GM12878 (cell line): ENCODE data around the gene TCF7L2. TPM values are rescaled to one million over a fixed set of nuclear protein-coding genes. Genes with fewer than 3 reads are reported as not detected.

Source experiments
- ATAC-seq: fragments of 200-7000 bp; cut with Tn5 transposase; 3 replicates; pipeline ENCODE4 v1.9.1; 2020; ENCODE audit warnings: mild to moderate bottlenecking, moderate library complexity
- BruUV-seq: library from RNA; stranded (reverse); fragments of 400-500 nt; replicated peaks from 2 replicates; lab custom pipeline; 2021; lab: Mats Ljungman, UMichigan
- CTCF ChIA-PET: fragments of 300-600 bp; sonication (Branson Sonifier 250); formaldehyde crosslinking; extraction: SDS; loops from one replicate; lab custom pipeline; 2021; ENCODE audit warnings: inconsistent platforms; lab: Yijun Ruan, JAX
- POLR2A ChIA-PET: fragments of 350-600 bp; formaldehyde crosslinking; extraction: SDS; loops from one replicate; lab custom pipeline; 2021; ENCODE audit warnings: inconsistent platforms; lab: Charles Lee
- RAD21 ChIA-PET: fragments of 300-600 bp; sonication (Branson Sonifier 250); formaldehyde crosslinking; loops from one replicate; lab custom pipeline; 2023; ENCODE audit warnings: antibody characterized with exemption; ENCODE audit not compliant: unreplicated experiment; lab: Charles Lee
- SMC1A ChIA-PET: fragments of 300-600 bp; sonication (Branson Sonifier 250); formaldehyde crosslinking; loops from one replicate; lab custom pipeline; 2023; ENCODE audit not compliant: unreplicated experiment, uncharacterized antibody; lab: Charles Lee
- DNase-seq: peaks from one replicate; pipeline ENCODE4 v3.0.0-alpha.2; 2011; ENCODE audit warnings: low read depth, low spot score
- FAIRE-seq: peaks from 3 replicates; lab custom pipeline; 2011; peaks lifted over from hg19 to GRCh38; lab: Jason Lieb, UNC
- H2AFZ ChIP-seq: 2 replicates; pipeline ENCODE4 v1.6.0; 2011; ENCODE audit warnings: low read depth, low read length, control low read depth; ENCODE audit not compliant: control insufficient read depth
- H3K27ac ChIP-seq: 2 replicates; pipeline ENCODE4 v1.5.1; 2011; ENCODE audit warnings: control low read depth; ENCODE audit not compliant: control insufficient read depth, insufficient read depth
- H3K27me3 ChIP-seq, 2 experiments: replicated peaks in 1 of 2; 2 replicates each; pipeline versions ENCODE4 v1.6.0 to v1.6.1; 2011; ENCODE audit warnings: low read length in 1 of 2; ENCODE audit not compliant: control insufficient read depth in 2 of 2, insufficient read depth in 2 of 2
- H3K36me3 ChIP-seq, 2 experiments: 2 replicates each; pipeline ENCODE4 v1.5.1; 2011; ENCODE audit warnings: low read length in 1 of 2; ENCODE audit not compliant: control insufficient read depth in 2 of 2, insufficient read depth in 2 of 2
- H3K4me1 ChIP-seq: 2 replicates; pipeline ENCODE4 v1.6.1; 2011; ENCODE audit warnings: mild to moderate bottlenecking, low read length, moderate library complexity, mixed read lengths; ENCODE audit not compliant: control insufficient read depth, insufficient read depth
- H3K4me2 ChIP-seq: 2 replicates; pipeline ENCODE4 v1.6.0; 2011; ENCODE audit warnings: control low read depth; ENCODE audit not compliant: control insufficient read depth, insufficient read depth
- H3K4me3 ChIP-seq: fragments of 200-600 bp; sonication (generic); 2 replicates; pipeline ENCODE4 v1.5.1; 2016
- H3K79me2 ChIP-seq: 2 replicates; pipeline ENCODE4 v1.6.0; 2011; ENCODE audit warnings: low read length; ENCODE audit not compliant: control insufficient read depth, insufficient read depth
- H3K9ac ChIP-seq: 2 replicates; pipeline ENCODE4 v1.8.0; 2011; ENCODE audit warnings: low read length, control low read depth, mixed read lengths; ENCODE audit not compliant: control insufficient read depth, insufficient read depth
- H3K9me3 ChIP-seq: replicated peaks from 3 replicates; pipeline ENCODE4 v1.5.1; 2011; ENCODE audit warnings: mild to moderate bottlenecking, low read length; ENCODE audit not compliant: control insufficient read depth, insufficient read depth
- H4K20me1 ChIP-seq: 2 replicates; pipeline ENCODE4 v1.6.0; 2011; ENCODE audit not compliant: control insufficient read depth, insufficient read depth
- CTCF ChIP-seq, 3 experiments: IDR thresholded peaks in 2 of 3; conservative IDR thresholded peaks in 1 of 3; 2 replicates each; pipeline ENCODE4 v1.5.1; 2011; ENCODE audit warnings: low read depth in 3 of 3, low read length in 3 of 3, mild to moderate bottlenecking in 3 of 3, control low read depth in 2 of 3, moderate library complexity in 2 of 3, inconsistent platforms in 1 of 3, mixed read lengths in 1 of 3; ENCODE audit not compliant: control insufficient read depth in 2 of 3, insufficient read depth in 1 of 3; ENCODE audit errors: extremely low read depth in 1 of 3
- EGR1 ChIP-seq, 2 experiments: IDR thresholded peaks; 1 replicate in 1 of 2; 2 replicates in 1 of 2; pipeline ENCODE4 v1.6.1; 2011 to 2012; ENCODE audit warnings: low read depth in 2 of 2, low read length in 2 of 2, borderline replicate concordance in 1 of 2, mild to moderate bottlenecking in 1 of 2, moderate library complexity in 1 of 2
- ELK1 ChIP-seq: IDR thresholded peaks from 2 replicates; pipeline ENCODE4 v1.6.1; 2012; ENCODE audit warnings: low read depth, low read length, improper control_type of control experiment
- HSF1 ChIP-seq: fragments of 150-350 bp; IDR thresholded peaks from 2 replicates; pipeline ENCODE4 v1.6.1; 2014; ENCODE audit warnings: mild to moderate bottlenecking, low read depth, low read length
- MLLT1 ChIP-seq: fragments of 450-650 bp; IDR thresholded peaks from 2 replicates; pipeline ENCODE4 v1.6.1; 2016; ENCODE audit warnings: mild to moderate bottlenecking
- NR2F1 ChIP-seq: fragments of 450-650 bp; conservative IDR thresholded peaks from 2 replicates; pipeline ENCODE4 v1.6.1; 2017; ENCODE audit warnings: mild to moderate bottlenecking
- POLR2A ChIP-seq: IDR thresholded peaks from 2 replicates; pipeline ENCODE4 v1.6.1; 2011; ENCODE audit warnings: low read depth, mild to moderate bottlenecking, low read length
- RFX5 ChIP-seq: IDR thresholded peaks from 2 replicates; pipeline ENCODE4 v1.6.1; 2011; ENCODE audit warnings: low read depth, low read length, improper control_type of control experiment
- SRF ChIP-seq, 2 experiments: IDR thresholded peaks; 2 replicates each; pipeline ENCODE4 v1.6.1; 2011; ENCODE audit warnings: low read depth in 2 of 2, low read length in 2 of 2, mild to moderate bottlenecking in 1 of 2, moderate library complexity in 1 of 2
- SUPT20H ChIP-seq: IDR thresholded peaks from 2 replicates; pipeline ENCODE4 v1.6.1; 2011; ENCODE audit warnings: low read depth, mild to moderate bottlenecking, low read length, moderate library complexity, borderline replicate concordance; ENCODE audit not compliant: control insufficient read depth
- ZNF217 ChIP-seq: fragments of 450-650 bp; IDR thresholded peaks from 2 replicates; pipeline ENCODE4 v1.6.1; 2017; ENCODE audit warnings: antibody characterized with exemption, mild to moderate bottlenecking
- ZNF687 ChIP-seq: fragments of 450-650 bp; IDR thresholded peaks from 2 replicates; pipeline ENCODE4 v1.6.1; 2017; ENCODE audit warnings: mild to moderate bottlenecking, moderate library complexity
- WGBS: methylation state at CpG from one replicate; pipeline ENCODE4 v1.1.6; 2016; ENCODE audit warnings: low lambda C conversion rate; ENCODE audit not compliant: insufficient replicate concordance, insufficient coverage; ENCODE audit errors: missing lambda C conversion rate; 5-methylcytosine and 5-hydroxymethylcytosine counted together
- in situ Hi-C: fragments of 300-500 bp; cut with MboI; formaldehyde crosslinking; loops from 9 replicates; pipeline ENCODE4 v1.14.3; 2018; ENCODE audit warnings: mixed read lengths
- intact Hi-C: fragments of 100-400 bp; cut with micrococcal nuclease; formaldehyde crosslinking; loops from one replicate; pipeline ENCODE4 v1.14.2; 2022; ENCODE audit not compliant: unreplicated experiment
- polyA plus RNA-seq, 11 experiments: library from polyadenylated mRNA; depleted of rRNA in 4 of 11; unstranded in 6 of 11; stranded (reverse) in 5 of 11; fragments of >200 nt; fragmentation: Nextera tagmentation in 4 of 11; fragmentation: Illumina TruSeq in 1 of 11; extraction: Ambion mirVana in 4 of 11; extraction: Trizol in 1 of 11; gene quantifications; 1 replicate in 1 of 11; 2 replicates in 10 of 11; pipeline versions ENCODE4 v1.2.1 to v1.2.3, GENCODE V29; 2011 to 2016; ENCODE audit warnings: inconsistent platforms in 2 of 11, missing spikeins in 2 of 11, low read depth in 1 of 11
- total RNA-seq, 4 experiments: library from RNA; depleted of rRNA in 3 of 4; stranded (reverse); fragments of >200 nt in 3 of 4; fragmentation: Illumina TruSeq in 1 of 4; extraction: Trizol in 1 of 4; gene quantifications; 2 replicates each; pipeline versions ENCODE4 v1.2.1 to v1.2.3, GENCODE V29; 2013 to 2021

TCF7L2 gene
- total and polyA plus RNA-seq, 10 of the 15 experiments (the other 5 are each of a cell fraction or from before 2014, with no cell fraction given) = 0.02 to 1.1 (median 0.35) TPM; not detected in 4

GRCh38 chr10:113049881-113050280, 99.8 kb downstream of the TCF7L2 start:
- Histone ChIP-seq H3K79me2 (no peaks in the 10 kb centered on the region), H3K27ac (no peak overlapping the region), H3K4me1 (no peaks in the 10 kb centered on the region), H3K9me3 (no peaks in the 10 kb centered on the region), H3K27me3 (peaks cover 0 to 1% of the 10 kb centered on the region in 2 experiments; a peak in 2 of 4 replicates), H3K4me3 (no peak overlapping the region), H3K9ac (no peak overlapping the region), H3K4me2 (no peak overlapping the region), H4K20me1 (no peaks in the 10 kb centered on the region), H3K36me3 (no peaks in the 10 kb centered on the region), H2AFZ (no peak overlapping the region)
- RAD21 ChIA-PET = no interaction called here
- FAIRE-seq = no peak
- intact Hi-C loops = loop anchor here (10.0 kb wide), 1 partner anchor 325 kb away; no protein-coding TSS in a partner anchor
- in situ Hi-C loops = no loop called here
- SMC1A ChIA-PET = no interaction called here
- 11% methylated on average over 5 of the region's 5 CpGs for WGBS
- BruUV-seq = no TSS peak
- CTCF ChIA-PET = no interaction called here
- no peak for DNase-seq
- POLR2A ChIA-PET = no interaction called here
- no peak for ATAC-seq
- TF ChIP-seq CTCF (IDR thresholded peaks at IDR 0.05 in 2 of 3, conservative IDR thresholded peaks at IDR 0.05 in 1 of 3; ENCODE audit: control insufficient read depth in 2 of 3, extremely low read depth in 1 of 3, insufficient read depth in 1 of 3, low read depth in 3 of 3, low read length in 3 of 3) (no peak), SRF (IDR thresholded peaks at IDR 0.05; ENCODE audit: low read depth in 2 of 2, low read length in 2 of 2) (no peak), ZNF217 (no peak), ZNF687 (no peak), SUPT20H (no peak), RFX5 (no peak), EGR1 (IDR thresholded peaks at IDR 0.05; ENCODE audit: borderline replicate concordance in 1 of 2, low read depth in 2 of 2, low read length in 2 of 2) (no peak), HSF1 (no peak), NR2F1 (no peak), POLR2A (no peak), MLLT1 (no peak), ELK1 (no peak)
